ENCODE results near the gene PNRC2.

- TF ChIP-seq POLR2A (IDR thresholded peaks at IDR 0.05), result no peak
- no peak for TF ChIP-seq CTCF (IDR thresholded peaks at IDR 0.05)
These were observed 46.3 kb upstream of the PNRC2 start, which contains the start of gene CNR2 for GRCh38 chr1:23913212-23913880.
